SK-N-SH (cell line): Measurements from ENCODE around the gene NTM. TPM values are rescaled to one million over a fixed set of nuclear protein-coding genes. Genes with fewer than 3 reads are reported as not detected.
A peak's percentile ranks its signal among the peaks of the same experiment; 100 is the strongest.

Source experiments
- CTCF ChIA-PET: fragments of 300-600, 350-600 bp; formaldehyde crosslinking; extraction: SDS; loops from one replicate; lab custom pipeline; 2021; lab: Yijun Ruan, JAX
- POLR2A ChIA-PET: fragments of 350-600 bp; sonication (Branson Sonifier 250); formaldehyde crosslinking; extraction: SDS; loops from one replicate; lab custom pipeline; 2020; ENCODE audit warnings: antibody characterized with exemption, inconsistent platforms; lab: Yijun Ruan, JAX
- DNase-seq: peaks from one replicate; pipeline ENCODE4 v3.0.0; 2012
- H2AFZ ChIP-seq: fragments of 200-600 bp; sonication (generic); 2 replicates; pipeline ENCODE4 v1.8.1; 2016; ENCODE audit warnings: antibody characterized with exemption, mild to moderate bottlenecking, low read depth
- H3F3A ChIP-seq: fragments of 200-600 bp; sonication (generic); replicated peaks from 2 replicates; pipeline ENCODE3; 2016; ENCODE audit warnings: antibody characterized with exemption, mild to moderate bottlenecking; ENCODE audit not compliant: insufficient read depth
- H3K27ac ChIP-seq, 2 experiments: fragments of 200-500 bp in 1 of 2; fragments of 200-600 bp in 1 of 2; sonication (Bioruptor generic) in 1 of 2; sonication (generic), shearing (Covaris generic) in 1 of 2; 2 replicates each; pipeline versions ENCODE4 v1.5.1 to v1.6.1; 2014 to 2016; ENCODE audit warnings: low read depth in 2 of 2, inconsistent platforms in 1 of 2, low read length in 1 of 2, mild to moderate bottlenecking in 1 of 2, mixed read lengths in 1 of 2
- H3K27me3 ChIP-seq: fragments of 200-600 bp; sonication (generic), shearing (Covaris generic); 2 replicates; pipeline ENCODE4 v1.6.1; 2016; ENCODE audit warnings: mixed run types; ENCODE audit not compliant: insufficient read depth
- H3K36me3 ChIP-seq, 2 experiments: fragments of 200-500 bp in 1 of 2; fragments of 200-600 bp in 1 of 2; sonication (Bioruptor generic) in 1 of 2; sonication (generic) in 1 of 2; replicated peaks in 1 of 2; 2 replicates each; pipeline versions ENCODE3 to v1.5.1; 2014 to 2016; ENCODE audit warnings: low read length in 1 of 2, mild to moderate bottlenecking in 1 of 2; ENCODE audit not compliant: insufficient read depth in 2 of 2, control insufficient read depth in 1 of 2
- H3K4me1 ChIP-seq, 2 experiments: fragments of 200-500 bp in 1 of 2; fragments of 200-600 bp in 1 of 2; sonication (Bioruptor generic) in 1 of 2; sonication (generic), shearing (Covaris generic) in 1 of 2; 2 replicates each; pipeline versions ENCODE4 v1.5.1 to v1.6.1; 2014 to 2016; ENCODE audit warnings: low read depth in 1 of 2, low read length in 1 of 2, mixed run types in 1 of 2; ENCODE audit not compliant: insufficient read depth in 2 of 2, control insufficient read depth in 1 of 2
- H3K4me2 ChIP-seq: fragments of 200-600 bp; sonication (generic), shearing (Covaris generic); 2 replicates; pipeline ENCODE4 v1.6.1; 2017; ENCODE audit warnings: mixed run types
- H3K4me3 ChIP-seq, 2 experiments: fragments of 200-500 bp in 1 of 2; fragments of 200-600 bp in 1 of 2; sonication (Bioruptor generic) in 1 of 2; sonication (generic), shearing (Covaris generic) in 1 of 2; 2 replicates each; pipeline versions ENCODE4 v1.5.1 to v1.8.1; 2014 to 2016; ENCODE audit warnings: low read depth in 2 of 2, inconsistent platforms in 1 of 2, low read length in 1 of 2, mild to moderate bottlenecking in 1 of 2, mixed read lengths in 1 of 2, moderate library complexity in 1 of 2
- H3K79me2 ChIP-seq: fragments of 200-600 bp; sonication (generic); 2 replicates; pipeline ENCODE4 v1.8.1; 2017; ENCODE audit warnings: mild to moderate bottlenecking; ENCODE audit not compliant: insufficient read depth
- H3K9ac ChIP-seq: fragments of 200-600 bp; sonication (generic); 2 replicates; pipeline ENCODE4 v1.6.1; 2017; ENCODE audit warnings: mixed run types
- H3K9me2 ChIP-seq: fragments of 200-600 bp; sonication (generic); 2 replicates; pipeline ENCODE4 v1.6.1; 2017; ENCODE audit warnings: mixed run types
- H3K9me3 ChIP-seq: fragments of 200-600 bp; sonication (generic); 2 replicates; pipeline ENCODE4 v1.6.1; 2017; ENCODE audit warnings: mixed run types, mild to moderate bottlenecking, moderate library complexity
- H4K20me1 ChIP-seq: fragments of 200-600 bp; sonication (generic); 2 replicates; pipeline ENCODE4 v1.6.1; 2017; ENCODE audit warnings: mild to moderate bottlenecking, mixed run types; ENCODE audit not compliant: insufficient read depth
- ELF1 ChIP-seq: IDR thresholded peaks from 2 replicates; pipeline ENCODE4 v1.4.0; 2012
- EP300 ChIP-seq, 2 experiments: IDR thresholded peaks; 2 replicates each; pipeline versions ENCODE4 v1.4.0 to v1.6.1; 2012; ENCODE audit warnings: borderline replicate concordance in 1 of 2, low read depth in 1 of 2, low read length in 1 of 2
- EZH2phosphoT487 ChIP-seq: fragments of 200-600 bp; sonication (generic); IDR thresholded peaks from 2 replicates; pipeline ENCODE4 v1.6.1; 2017; ENCODE audit warnings: low read depth, mixed run types, mild to moderate bottlenecking, antibody characterized with exemption, moderate library complexity, borderline replicate concordance
- GATA2 ChIP-seq: sonication (generic); formaldehyde crosslinking; IDR thresholded peaks from 2 replicates; pipeline ENCODE4 v1.5.0; 2020; ENCODE audit warnings: mild to moderate bottlenecking, missing genetic modification reagents
- JUND ChIP-seq: IDR thresholded peaks from 2 replicates; pipeline ENCODE4 v1.4.0; 2012
- MXI1 ChIP-seq: IDR thresholded peaks from 2 replicates; pipeline ENCODE4 v1.6.1; 2012; ENCODE audit warnings: mild to moderate bottlenecking, low read depth, low read length, improper control_type of control experiment
- NRF1 ChIP-seq: IDR thresholded peaks from 2 replicates; pipeline ENCODE4 v1.6.1; 2012; ENCODE audit warnings: low read depth, mild to moderate bottlenecking, low read length
- PBX3 ChIP-seq: IDR thresholded peaks from 2 replicates; pipeline ENCODE4; 2012
- TCF12 ChIP-seq: IDR thresholded peaks from 2 replicates; pipeline ENCODE4 v1.4.0; 2012
- USF1 ChIP-seq: IDR thresholded peaks from 2 replicates; pipeline ENCODE4 v1.4.0; 2012; ENCODE audit warnings: low read depth, borderline replicate concordance
- YY1 ChIP-seq: IDR thresholded peaks from 2 replicates; pipeline ENCODE4 v1.4.0; 2012; ENCODE audit warnings: low read depth, mild to moderate bottlenecking
- WGBS: methylation state at CpG from one replicate; pipeline ENCODE4 v1.1.6; 2017; ENCODE audit warnings: low lambda C conversion rate; 5-methylcytosine and 5-hydroxymethylcytosine counted together
- polyA plus RNA-seq, 3 experiments: library from polyadenylated mRNA; depleted of rRNA; stranded (reverse); fragments of >200 nt; gene quantifications; 2 replicates each; pipeline ENCODE4 v1.2.3, GENCODE V29; 2012
- TF ChIP-seq, protein P1 (sequence below): IDR thresholded peaks from 2 replicates; pipeline ENCODE4 v1.4.0; 2012; ENCODE audit warnings: low read depth

NTM gene
- polyA plus RNA-seq, 1 of the 3 experiments (the other 2 are of a cell fraction) = 20.0 TPM

DNA sequence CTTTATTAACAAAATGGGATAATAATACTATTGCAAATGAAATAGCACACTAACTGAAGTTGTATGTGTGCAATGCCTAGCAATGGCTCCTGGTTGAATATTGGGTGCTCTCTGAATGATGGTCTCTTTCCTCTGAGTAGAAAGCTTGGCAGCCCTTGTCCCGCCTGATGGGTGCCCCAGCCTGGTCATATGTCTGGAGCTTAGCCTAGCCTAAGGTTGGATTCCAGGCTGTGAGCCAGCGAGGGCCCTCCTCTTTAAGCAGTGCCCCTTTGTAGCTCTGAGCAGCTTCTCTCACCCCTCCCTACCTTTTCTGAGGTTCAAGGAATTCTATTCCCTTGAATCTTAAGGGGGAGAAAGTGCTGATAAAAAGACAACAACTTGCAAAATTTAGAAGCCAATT, 499.9 kb downstream of the NTM start:
- CTCF ChIA-PET = interaction anchor here (1.0 to 7.1 kb wide), 10 partner anchors 15 to 532 kb away, joined by 3 to 79 read pairs (median 11); no protein-coding TSS in a partner anchor
- WGBS = 83% methylated on average over 1 of the region's 2 CpGs

DNA sequence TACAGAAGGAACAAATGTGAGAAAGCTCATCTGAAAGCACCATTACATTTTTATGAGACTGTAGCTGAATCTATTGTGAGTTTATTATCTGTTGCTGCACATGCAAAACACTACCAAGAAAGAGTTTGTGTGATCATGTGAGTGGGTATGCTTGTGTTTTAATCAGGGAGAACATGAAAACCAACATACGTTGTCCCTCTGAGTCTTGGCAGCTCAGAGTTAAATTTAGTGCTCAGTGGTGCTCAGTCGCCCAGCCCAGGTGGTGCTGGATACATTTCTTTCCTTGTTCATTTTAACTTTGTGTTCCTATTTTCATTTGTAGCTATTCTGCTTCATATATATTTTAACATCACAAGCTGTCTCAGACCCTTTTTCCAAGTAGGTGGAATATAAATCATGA, 500.6 kb downstream of the NTM start:
- H3K4me2 ChIP-seq = no peak overlapping the region
- TF ChIP-seq JUND (no peak), USF1 (no peak)
- H2AFZ ChIP-seq = no peak overlapping the region
- POLR2A ChIA-PET = no interaction called here
- H3K27me3 ChIP-seq = no peaks in the 10 kb centered on the region
- CTCF ChIA-PET = interaction anchor here (0.9 to 7.1 kb wide), 10 partner anchors 14 to 429 kb away, joined by 3 to 79 read pairs (median 10); no protein-coding TSS in a partner anchor
- no peaks in the 10 kb centered on the region for H3K9me3 ChIP-seq
- H3K9ac ChIP-seq = no peak overlapping the region
- no peaks in the 10 kb centered on the region; a peak in 1 of 4 replicates for H3K4me1 ChIP-seq
- H3K79me2 ChIP-seq = no peaks in the 10 kb centered on the region
- H3K36me3 ChIP-seq = no peaks in the 10 kb centered on the region
- DNase-seq = no peak
- H3K27ac ChIP-seq = no peak overlapping the region
- H3K9me2 ChIP-seq = no peaks in the 10 kb centered on the region
- H3F3A ChIP-seq = no peaks in the 10 kb centered on the region
- no peaks in the 10 kb centered on the region for H4K20me1 ChIP-seq
- no peak overlapping the region for H3K4me3 ChIP-seq
- WGBS = 79% methylated on average over 2 of the region's 2 CpGs

More for the DNA sequence above, 499.9 kb downstream of the NTM start:
- no peaks in the 10 kb centered on the region for H3K9me2 ChIP-seq
- no peak overlapping the region for H2AFZ ChIP-seq
- no peak overlapping the region for H3K27ac ChIP-seq
- no peak overlapping the region for H3K9ac ChIP-seq
- no peaks in the 10 kb centered on the region for H3K9me3 ChIP-seq
- H3K36me3 ChIP-seq = no peaks in the 10 kb centered on the region
- no peak for DNase-seq
- H3K4me2 ChIP-seq = no peak overlapping the region
- no peaks in the 10 kb centered on the region; a peak in 1 of 4 replicates for H3K4me1 ChIP-seq
- POLR2A ChIA-PET = no interaction called here
- no peak overlapping the region for H3K4me3 ChIP-seq
- no peaks in the 10 kb centered on the region for H4K20me1 ChIP-seq
- no peaks in the 10 kb centered on the region for H3K79me2 ChIP-seq
- TF ChIP-seq PBX3 (no peak), GATA2 (CRISPR knock-in tag) (no peak), NRF1 (no peak), EZH2phosphoT487 (no peak), EP300 (IDR thresholded peaks at IDR 0.05; ENCODE audit: borderline replicate concordance in 1 of 2, low read depth in 1 of 2, low read length in 1 of 2) (no peak), MXI1 (no peak), ELF1 (no peak)
- TF ChIP-seq, protein P1, sequence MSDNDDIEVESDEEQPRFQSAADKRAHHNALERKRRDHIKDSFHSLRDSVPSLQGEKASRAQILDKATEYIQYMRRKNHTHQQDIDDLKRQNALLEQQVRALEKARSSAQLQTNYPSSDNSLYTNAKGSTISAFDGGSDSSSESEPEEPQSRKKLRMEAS = no peak
- TF ChIP-seq, all 33 proteins: peak for 0
- no peaks in the 10 kb centered on the region for H3F3A ChIP-seq
- no peaks in the 10 kb centered on the region for H3K27me3 ChIP-seq

DNA sequence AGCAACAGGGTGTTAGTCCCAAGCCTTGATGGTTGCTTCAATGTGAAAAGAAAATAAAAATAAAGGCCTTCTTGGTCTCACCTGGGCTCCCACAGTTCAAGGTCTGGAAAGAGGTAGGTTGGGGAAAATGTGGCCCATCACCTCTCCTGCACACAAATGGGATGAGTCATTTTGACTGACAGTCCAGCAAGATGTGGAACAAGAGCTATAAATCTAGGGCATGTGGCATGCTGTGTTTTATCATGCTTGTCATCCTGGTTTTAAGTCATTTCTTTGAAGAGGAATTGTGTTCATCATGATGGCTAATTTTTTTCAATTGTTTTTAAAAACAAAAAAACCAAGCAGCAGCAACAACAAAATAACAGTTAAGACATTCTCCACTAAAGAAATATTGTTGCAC, 503.7 kb downstream of the NTM start:
- no peak for DNase-seq
- no peaks in the 10 kb centered on the region for H3K9me3 ChIP-seq
- H3K27me3 ChIP-seq = no peaks in the 10 kb centered on the region
- no peak overlapping the region for H3K4me3 ChIP-seq
- no peaks in the 10 kb centered on the region for H3F3A ChIP-seq
- H3K4me2 ChIP-seq = no peak overlapping the region
- H3K9ac ChIP-seq = no peak overlapping the region
- POLR2A ChIA-PET = no interaction called here
- H3K36me3 ChIP-seq = no peaks in the 10 kb centered on the region
- CTCF ChIA-PET = interaction anchor here (0.5 to 0.8 kb wide), 2 partner anchors 37 to 438 kb away, joined by 3 read pairs; no protein-coding TSS in a partner anchor
- no peaks in the 10 kb centered on the region for H4K20me1 ChIP-seq
- H3K4me1 ChIP-seq = peaks cover 0 to 8% of the 10 kb centered on the region in 2 experiments; a peak in 1 of 4 replicates
- H3K79me2 ChIP-seq = no peaks in the 10 kb centered on the region
- no peak for TF ChIP-seq YY1
- peak; percentile 92 for TF ChIP-seq PBX3
- peak; percentile 71 for TF ChIP-seq TCF12
- TF ChIP-seq MXI1 = no peak
- TF ChIP-seq, all 33 proteins: peak for 2
- H3K27ac ChIP-seq = no peak overlapping the region
- H2AFZ ChIP-seq = no peak overlapping the region
- no peaks in the 10 kb centered on the region for H3K9me2 ChIP-seq
